ENCODE measurements around the gene LRRN3.
"Not testable (repeated sequence)": the region's sequence is repeated elsewhere in the genome, so short reads cannot be mapped to it uniquely, and the experiment has no call there.

The LRRN3 gene

DNA sequence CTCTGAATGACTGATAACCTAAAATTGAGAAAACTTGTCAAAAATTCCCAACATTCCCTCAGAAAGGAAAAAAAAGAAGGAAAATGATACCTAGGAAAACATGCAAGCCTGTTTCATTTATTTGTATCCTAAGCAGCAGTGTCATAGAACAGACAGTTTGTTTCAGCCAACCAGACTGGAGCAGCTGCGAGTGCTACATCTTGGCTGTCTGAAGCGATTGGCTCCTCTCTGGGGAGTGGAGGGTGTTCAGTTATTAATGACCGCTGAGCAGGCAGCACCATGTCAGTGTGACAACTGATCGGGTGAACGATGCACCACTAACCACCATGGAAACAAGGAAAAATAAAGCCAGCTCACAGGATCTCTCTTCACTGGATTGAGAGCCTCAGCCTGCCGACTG is at the start of gene LRRN3:
Gene LRRN3 (plus strand): TSS at position 282 of the 400 bp plus-strand sequence. CDS start 31,646 bp downstream, outside the sequence.
- DNase-seq = peak; percentile 57

DNA sequence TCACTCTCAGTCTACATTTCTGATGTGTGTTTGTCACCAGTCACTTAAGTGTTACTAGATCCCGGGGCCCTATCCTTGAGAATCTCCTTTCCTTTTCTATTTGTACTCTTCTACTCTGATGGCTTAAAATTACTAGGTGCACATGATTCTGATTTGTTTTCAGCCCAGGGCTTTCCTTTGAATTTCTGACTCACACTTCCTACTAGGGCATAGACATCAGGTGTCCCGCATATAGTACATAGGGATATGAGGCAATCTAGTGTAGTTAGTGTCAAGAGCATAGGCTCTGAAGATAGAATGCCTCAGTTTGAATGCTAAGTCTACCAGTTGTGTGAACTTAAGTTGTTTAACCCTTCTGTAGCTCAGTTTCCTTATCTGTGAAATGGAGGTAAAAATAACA is 49.4 kb upstream of the LRRN3 start:
- no peak for DNase-seq

DNA sequence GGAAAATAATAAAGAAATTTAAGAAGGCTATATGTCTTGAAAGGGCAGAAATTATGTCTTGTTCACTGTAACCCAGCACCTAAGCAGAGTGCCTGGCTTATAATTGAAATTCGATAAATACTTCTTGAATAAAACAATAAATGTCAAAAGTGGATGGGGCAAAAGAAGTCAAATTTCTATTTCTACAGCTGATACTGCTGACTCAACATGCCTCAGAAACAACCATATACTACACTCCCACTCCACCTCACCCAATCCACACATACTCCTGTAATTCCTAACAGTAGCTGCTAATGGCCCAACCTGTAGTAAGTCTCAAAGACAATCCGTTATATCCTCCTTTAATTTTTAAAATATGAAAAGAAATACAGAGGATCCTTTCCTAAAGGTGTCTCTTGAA is 48.1 kb upstream of the LRRN3 start:
- DNase-seq = no peak

DNA sequence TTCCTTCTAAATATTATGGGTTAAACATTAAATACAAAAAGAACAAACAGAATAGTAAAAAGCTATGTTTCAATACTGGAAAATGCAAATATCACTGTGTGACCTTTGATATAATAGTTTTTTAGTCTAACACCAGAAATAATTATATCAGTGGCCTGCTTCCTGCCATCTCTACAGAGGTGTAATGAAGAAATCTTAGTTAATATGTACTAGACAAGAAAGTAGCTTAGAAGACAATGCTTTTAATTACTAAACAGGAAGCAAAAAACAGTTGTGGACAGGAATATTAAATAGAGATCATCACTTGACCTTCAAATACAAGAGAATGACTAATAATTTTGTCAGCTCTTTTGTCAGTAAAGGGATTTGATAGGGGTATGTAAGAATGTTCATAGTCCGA is 47.4 kb upstream of the LRRN3 start:
- no peak for DNase-seq

DNA sequence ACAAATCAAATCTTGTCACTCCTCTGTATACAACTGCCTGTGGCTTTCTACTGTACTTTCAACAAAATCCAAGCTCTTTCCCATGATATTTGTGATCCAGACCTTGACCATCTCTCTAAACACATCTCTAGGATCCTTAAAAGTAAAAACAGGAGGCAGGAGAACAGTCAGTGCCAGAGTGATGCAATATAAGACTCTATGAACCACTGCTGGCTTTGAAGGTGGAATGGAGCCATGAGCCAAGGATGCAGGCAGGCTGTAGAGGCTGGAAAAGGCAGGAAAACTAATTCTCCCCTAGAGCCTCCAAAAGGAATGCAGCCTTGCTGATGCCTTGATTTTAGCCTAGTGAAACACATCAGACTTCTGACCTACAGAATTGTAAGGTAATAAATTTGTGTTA is 45.5 kb upstream of the LRRN3 start:
- no peak for DNase-seq

DNA sequence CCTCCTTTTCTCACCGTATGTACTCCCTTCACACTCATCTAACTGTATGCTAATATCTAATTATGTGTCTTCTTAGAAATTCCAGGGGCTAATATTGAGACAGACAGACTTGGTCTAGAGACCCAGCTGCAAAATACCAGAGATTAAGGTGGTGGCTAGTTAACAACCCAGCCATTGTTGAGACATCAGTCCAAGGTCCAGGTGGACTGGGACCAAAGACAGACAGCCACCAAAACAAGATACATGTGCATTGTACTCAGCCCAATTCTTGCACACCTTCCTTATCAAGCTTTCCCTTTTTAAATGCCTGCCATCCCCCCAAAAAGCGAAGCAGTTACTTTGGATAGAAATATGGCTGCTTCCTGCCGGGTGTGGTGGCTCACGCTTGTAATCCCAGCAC is 43.3 kb upstream of the LRRN3 start:
- no peak for DNase-seq

DNA sequence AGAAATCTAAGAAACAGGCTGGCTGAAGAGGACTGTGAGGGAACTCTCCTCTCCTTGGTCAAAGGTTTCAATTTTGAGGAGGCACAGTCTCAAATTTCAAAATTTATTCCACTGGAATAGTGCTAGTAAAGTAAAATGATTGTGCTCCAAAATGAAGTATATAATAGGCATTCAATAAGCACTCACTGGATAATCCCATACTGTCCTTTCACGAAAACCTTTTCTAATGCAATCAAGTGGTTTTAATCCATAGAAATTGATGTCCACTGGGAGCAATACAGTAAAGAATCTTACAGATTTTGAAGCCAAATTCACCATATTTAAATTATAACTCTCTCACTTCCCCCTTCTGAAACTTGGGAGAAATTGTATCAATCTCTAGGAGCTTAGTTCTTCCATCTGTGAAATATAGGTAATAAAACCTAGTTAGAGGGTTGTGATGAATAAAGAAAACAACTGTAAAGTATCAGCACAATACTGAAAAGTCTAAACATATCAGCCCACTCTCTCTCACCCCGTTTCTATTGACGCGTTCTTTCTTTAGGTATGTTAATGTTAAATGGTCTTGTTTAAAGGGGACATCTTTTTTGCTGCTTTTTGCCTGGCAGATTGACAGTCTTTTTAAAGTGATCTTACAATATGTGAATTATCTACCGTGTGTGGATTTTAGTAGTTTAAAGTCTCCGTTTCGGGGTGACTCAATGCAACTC is 40.8 kb upstream of the LRRN3 start:
- DNase-seq = no peak

DNA sequence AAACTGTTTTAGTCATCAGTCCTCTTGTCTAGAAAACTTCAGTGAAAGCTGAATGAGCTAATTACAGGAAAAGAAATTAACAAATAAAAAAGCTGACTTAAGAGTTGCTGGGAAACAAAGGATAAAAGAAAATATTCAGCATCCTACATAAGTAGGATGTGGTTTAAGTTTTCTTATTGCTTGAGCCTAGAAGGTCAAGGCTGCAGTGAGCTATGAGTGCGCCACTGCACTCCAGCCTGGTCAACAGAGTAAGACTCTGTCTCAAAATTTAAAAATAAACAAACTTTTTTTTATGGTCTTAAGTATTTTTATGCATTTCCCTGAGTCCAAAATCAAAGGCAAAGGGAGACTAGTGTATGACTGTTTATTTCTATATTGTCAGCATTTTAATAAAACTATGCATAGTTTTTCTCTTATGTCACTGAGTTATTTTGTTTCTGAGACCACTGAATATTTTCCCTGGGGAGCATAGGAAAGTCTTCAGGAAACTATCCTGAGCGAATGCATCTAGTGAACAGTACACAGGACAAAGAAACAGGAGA is 40.0 kb upstream of the LRRN3 start:
- no peak for DNase-seq

DNA sequence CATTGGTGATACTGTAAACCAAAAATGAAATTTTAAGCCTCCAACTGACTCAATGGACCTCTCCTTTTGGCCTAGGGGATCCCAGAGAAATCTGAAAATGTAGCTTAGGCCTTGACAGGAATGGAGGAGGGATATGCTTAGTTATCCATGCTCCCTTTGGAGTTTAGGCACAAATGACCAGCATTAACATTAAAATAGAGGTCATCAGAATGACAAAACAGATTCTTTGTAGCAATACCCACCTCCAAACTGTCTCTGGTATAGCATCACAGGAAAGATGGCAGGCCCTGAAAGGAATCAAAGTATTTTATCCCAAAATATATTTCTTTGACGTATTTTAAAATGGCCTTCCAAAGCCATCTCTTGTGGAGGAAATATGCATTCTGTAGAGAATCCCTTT is 39.1 kb upstream of the LRRN3 start:
- DNase-seq = no peak

DNA sequence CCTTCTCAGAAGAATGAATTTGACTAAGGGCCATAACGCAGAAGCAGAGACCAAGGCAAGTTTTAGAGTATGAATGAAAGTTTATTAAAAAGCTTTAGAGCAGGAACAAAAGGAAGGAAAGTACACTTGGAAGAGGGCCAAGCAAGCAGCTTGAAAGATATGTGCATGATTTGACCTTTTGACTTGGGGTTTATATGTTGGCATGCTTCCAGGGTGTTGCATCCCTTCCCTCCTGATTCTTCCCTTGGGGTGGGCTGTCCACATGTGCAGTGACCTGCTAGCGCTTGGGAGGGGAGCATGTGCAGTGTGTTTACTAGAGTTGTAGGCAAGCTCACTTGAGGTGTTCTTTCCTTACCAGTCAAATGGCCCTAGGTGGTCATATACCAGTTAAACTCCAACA is 37.9 kb upstream of the LRRN3 start:
- DNase-seq = no peak

DNA sequence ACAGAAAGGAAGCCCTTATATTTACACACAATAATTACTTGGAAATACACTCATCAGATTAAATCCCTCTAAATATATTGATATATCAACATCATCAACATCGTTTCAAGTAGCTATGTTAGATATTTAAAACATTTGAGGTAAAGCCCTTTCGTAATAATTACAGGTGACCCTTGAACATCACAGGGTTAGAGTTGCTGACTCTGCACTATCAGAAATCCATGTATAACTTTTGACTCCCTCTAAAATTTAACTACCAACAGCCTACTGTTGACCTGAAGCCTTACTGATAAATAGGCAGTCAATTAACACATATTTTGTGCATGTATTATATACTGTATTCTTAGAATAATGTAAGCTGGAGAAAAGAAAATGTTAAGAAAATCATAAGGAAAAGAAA is 34.6 kb upstream of the LRRN3 start:
- DNase-seq = no peak

DNA sequence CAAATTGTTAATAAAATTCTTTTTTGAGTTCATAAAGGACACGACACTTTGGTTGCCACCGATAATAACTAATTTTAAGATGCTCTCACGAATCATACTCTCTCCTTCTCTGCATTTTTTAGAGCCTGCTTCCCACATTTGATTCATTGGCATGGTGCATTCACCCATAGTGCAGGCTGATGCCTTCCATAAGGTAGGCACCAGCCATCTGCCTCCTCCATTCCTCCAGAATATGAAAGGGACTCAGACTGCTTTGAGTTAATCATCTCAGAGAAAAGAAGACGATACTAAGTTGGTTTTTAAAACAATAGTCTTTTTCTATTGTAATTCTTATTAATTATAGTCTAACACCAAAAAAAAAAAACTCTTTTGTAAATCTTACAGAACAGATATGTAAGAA is 33.9 kb upstream of the LRRN3 start:
- no peak for DNase-seq

DNA sequence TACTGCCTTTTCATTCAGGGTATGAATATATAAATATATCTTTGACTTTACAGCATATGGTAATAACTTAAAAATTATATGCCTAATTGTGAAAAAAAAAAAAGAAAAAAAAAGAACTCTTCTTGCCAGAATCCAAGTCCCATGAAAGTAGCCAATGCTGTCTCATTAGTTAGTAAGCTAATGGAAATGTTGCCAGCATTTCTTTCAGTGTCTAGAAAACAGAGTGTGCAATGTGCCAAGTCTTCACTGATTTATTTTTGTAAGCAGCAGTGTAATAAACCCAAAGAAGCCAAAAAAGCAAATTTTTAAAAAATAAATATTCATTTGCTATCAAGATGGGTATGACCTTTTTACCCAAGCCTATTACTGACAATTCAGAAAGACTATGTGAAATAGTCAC is 31.1 kb upstream of the LRRN3 start:
- DNase-seq = no peak

DNA sequence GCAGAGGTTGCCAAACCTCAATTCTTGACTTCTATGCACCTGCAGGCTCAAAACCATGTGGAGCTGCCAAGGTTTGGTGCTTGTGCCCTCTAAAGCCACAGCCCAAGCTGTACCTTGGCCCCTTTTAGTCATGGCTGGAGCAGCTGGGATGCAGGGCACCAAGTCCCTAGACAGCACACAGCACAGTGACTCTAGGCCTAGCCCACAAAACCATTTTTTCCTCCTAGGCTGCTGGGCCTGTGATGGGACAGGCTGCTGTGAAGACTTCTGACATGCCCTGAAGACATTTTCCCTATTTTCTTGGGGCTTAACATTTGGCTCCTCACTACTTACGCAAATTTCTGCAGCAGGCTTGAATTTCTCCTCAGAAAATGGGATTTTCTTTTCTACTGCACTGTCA is 27.8 kb upstream of the LRRN3 start:
- DNase-seq = no peak

DNA sequence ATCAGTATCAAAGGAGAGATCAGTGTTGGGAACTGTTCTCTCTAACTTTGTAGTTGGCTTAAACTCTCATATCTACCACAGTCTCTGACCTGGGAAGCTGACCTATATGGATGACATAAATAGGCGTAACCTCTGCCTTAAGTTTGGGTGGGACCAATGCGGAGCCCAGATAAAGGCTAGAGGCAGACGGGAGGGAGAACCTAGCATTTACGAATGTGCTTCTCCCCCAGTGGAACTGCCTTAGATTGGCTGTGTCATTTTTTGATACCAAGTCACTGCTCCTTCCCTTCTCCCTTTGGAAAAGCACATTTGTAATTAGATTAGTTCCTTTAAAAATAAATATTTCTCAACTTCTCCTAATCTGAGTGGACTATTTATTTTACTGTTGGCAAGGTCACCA is 23.7 kb upstream of the LRRN3 start:
- no peak for DNase-seq

DNA sequence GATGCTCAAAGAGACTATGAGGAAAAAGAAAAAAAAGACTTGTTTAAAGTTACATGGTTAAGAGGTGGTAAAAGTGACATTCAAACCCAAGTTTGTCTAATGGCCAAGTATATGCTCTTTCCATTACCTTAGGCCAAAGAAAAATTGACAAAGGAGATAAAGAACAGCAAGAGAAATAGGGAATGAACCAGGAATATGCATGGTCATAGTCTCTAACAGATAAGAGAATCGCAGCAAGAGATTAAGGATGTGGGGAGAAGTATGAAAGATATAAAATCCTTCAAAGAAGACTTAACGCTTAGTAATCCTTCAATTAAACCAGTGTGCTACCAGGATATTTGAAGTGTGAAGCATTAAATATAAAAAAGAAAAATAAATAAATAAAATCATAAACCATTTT is 23.2 kb upstream of the LRRN3 start:
- DNase-seq = no peak

DNA sequence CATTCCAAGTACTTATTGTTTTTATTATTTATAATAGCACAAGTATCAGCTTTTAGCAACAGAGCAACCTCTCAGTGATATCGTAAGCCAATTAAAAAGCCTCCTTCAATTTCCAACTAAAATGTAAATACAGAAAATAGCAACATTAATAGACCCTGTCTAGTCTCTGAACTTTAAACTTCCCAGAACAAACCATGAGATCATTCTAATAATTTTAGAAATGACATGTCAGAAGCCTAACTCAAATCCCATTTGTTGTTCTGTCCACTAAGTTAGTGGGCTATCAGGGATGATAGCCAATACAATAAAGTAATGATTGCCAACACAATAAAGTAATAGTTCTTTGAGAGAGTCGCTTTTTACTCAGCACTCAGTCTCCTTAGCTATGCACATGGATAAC is 22.3 kb upstream of the LRRN3 start:
- no peak for DNase-seq

DNA sequence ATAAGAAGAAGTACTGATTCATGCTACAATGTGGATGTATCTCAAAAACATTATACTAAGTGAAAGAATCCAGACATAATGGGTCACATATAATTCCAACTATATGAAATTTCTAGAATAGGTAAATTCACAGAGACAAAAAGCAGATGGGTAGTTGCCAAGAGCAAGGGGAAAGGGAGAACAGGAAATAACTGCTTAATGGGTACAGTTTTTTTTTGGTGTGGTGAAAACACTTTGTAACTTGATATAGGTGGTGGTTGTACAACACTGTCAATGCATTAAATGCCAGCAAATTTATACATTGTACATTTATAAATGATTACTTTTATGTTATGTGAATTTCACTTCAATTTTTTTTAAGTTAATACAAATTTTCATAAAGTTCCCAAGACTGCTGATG is 19.4 kb upstream of the LRRN3 start:
- DNase-seq = no peak

DNA sequence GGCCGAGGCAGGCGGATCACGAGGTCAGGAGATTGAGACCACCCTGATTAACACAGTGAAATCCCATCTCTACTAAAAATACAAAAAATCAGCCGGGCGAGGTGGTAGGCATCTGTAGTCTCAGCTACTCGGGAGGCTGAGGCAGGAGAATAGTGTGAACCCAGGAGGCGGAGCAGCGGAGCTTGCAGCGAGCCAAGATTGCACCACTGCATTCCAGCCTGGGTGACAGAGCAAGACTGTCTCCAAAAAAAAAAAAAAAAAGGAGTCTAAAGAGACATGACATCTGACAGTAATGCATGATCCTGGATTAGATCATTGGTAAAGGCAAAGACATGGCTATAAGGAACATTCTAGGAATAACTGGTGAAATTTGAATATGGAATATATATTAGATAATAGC is 18.3 kb upstream of the LRRN3 start:
- DNase-seq = not testable (repeated sequence)

DNA sequence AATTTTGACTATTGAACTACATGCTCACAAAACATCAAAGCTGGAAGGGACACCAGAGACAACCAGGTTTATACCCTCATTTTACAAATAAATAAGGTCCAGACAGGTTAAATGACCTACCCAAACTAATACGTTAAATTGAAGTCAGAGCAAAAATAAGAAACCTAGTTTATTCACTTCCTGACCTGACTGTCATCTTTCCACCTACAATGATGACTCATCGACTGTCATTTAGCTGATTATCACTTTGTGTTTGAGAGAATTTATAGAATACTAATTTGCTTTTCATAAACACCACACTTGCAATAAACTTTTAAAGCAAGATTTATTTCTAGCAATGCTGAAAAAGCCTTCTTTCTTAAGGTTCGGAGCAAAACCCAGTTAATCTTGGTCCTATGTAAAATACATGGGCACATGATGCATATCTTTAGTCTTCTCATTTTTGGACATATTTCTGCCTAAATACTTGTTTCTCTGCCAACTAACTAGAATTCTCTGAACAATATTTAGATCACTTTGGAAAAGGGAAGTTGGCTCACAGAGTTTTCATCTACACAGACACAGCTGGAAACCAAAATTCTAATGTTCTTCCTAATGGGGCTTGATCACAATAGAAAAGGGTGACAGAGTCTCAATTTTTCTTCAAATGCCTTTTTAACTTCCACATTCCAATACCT is 16.7 kb upstream of the LRRN3 start:
- DNase-seq = no peak

DNA sequence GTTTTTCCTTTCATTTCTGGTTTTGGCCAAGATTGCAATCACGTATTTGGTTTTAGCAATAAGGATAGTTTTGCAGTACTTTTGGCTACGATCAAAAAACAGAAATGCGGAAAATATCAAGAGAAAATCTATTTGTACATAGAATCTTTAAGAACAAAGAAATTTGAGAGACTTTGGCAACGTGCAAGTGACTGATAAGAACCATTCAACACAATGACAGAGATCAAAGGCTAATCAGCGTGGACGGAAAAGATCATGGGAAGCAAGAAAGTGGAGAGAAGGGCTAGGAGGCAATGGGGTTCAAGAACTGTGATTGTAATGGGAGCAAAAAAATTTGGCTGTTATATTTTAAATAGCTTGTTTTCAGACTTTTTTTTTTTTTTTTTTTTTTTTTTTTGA is 16.2 kb upstream of the LRRN3 start:
- DNase-seq = no peak

DNA sequence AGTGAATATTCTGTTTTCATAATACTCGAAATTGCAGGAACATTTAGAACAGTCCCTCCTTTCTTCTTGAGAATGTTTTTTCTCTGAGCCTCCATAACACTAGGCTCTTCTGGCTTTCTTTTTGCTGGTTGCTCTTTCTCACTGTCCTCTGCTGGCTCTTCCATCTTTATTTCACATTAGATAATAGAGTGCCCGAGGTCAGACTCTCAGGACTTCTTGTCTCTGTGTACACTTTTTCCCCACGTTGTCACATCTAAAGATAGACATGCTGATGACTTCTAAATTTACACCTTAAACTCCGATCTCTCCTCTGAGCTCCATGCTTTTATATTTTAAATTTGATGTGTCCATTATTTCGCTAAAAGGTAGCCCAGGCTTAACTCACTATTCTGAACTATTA is 15.4 kb upstream of the LRRN3 start:
- no peak for DNase-seq

DNA sequence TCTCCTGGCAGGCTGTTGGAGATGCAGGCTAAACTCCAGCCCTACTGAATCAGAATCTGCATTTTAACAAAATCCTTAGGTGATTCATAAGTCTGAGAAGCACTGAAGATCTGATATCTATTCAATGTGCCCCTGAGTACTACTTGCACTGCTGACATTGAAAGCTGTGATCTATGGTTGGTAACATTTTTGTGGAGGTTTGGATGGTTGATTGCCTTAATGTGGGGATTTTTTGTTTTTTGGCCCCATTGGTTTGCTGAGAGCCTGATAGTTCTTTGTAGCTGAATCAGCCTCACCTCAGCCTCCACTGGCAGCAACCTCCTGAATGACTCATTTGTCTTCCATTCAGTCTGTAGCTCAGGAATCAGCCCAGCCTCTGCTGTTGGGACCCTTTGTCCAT is 14.7 kb upstream of the LRRN3 start:
- DNase-seq = no peak

DNA sequence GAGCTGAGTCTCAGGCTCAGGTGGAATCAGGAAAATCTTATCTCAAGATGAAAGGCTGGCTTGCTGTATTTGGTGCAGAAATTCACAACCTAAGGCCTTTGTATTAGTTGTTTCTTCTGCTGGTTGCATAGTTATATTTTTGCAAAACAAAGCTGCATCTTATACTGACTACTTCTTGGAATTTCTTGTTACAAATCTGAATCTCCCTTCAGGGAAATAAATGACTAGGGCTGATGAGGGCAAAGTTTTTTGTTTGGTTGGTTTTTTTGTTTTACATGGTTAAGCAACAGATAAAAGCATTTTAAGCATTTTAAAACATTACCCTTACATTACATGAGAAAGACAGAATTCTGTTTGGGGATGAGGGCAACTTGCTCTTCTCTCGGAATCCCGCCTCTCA is 13.9 kb upstream of the LRRN3 start:
- DNase-seq = no peak
